Dermis lymphatic vessel endothelial cell (primary cell): ENCODE data around the gene UGT2B17. TPM values are rescaled to one million over a fixed set of nuclear protein-coding genes. Genes with fewer than 3 reads are reported as not detected.

Source experiments
- total RNA-seq: library from RNA; depleted of rRNA; stranded (reverse); fragments of >200 nt; gene quantifications from 2 replicates; pipeline ENCODE4 v1.2.1, GENCODE V29; 2014

The UGT2B17 gene
- not detected in 2 replicates for total RNA-seq

GRCh38 chr4:68576272-68577125 lies at the start of gene UGT2B17:
Gene UGT2B17 (minus strand): TSS chr4:68576322. CDS start chr4:68568484, 7,838 bp downstream.

Other genes with a start within 250 kb of the UGT2B17 start
- gene YTHDC1, start 226.2 kb downstream of the UGT2B17 start, total RNA-seq = 35.5 and 42.8 TPM in 2 replicates
- not detected in 2 replicates for gene TMPRSS11E, start 128.9 kb downstream of the UGT2B17 start, total RNA-seq
- not detected in 2 replicates for gene UGT2B15, start 94.3 kb upstream of the UGT2B17 start, total RNA-seq
- not detected in 2 replicates for gene UGT2B10, start 239.7 kb upstream of the UGT2B17 start, total RNA-seq